Naive thymus-derived CD4-positive, alpha-beta T cell (primary cell): ENCODE data around the gene HECW1. TPM values are rescaled to one million over a fixed set of nuclear protein-coding genes. Genes with fewer than 3 reads are reported as not detected.
A peak's percentile ranks its signal among the peaks of the same experiment; 100 is the strongest.
"Not testable (repeated sequence)": the region's sequence is repeated elsewhere in the genome, so short reads cannot be mapped to it uniquely, and the experiment has no call there.

Source experiments
- ATAC-seq: fragments of 150-1000 bp; cut with Tn5 transposase; 2 replicates; pipeline ENCODE4 v1.10.0; 2021; ENCODE audit warnings: mild to moderate bottlenecking, moderate library complexity
- CTCF ChIA-PET: fragments of 350-600 bp; sonication (Branson Sonifier 250); formaldehyde crosslinking; loops from one replicate; lab custom pipeline; 2021; ENCODE audit warnings: antibody characterized with exemption; lab: Charles Lee
- POLR2A ChIA-PET: fragments of 350-600 bp; sonication (Branson Sonifier 250); formaldehyde crosslinking; loops from one replicate; lab custom pipeline; 2021; ENCODE audit warnings: antibody characterized with exemption, inconsistent platforms; lab: Charles Lee
- DNase-seq, 9 donors: peaks; one replicate each; pipeline versions ENCODE4 v3.0.0 to v3.0.0-alpha.2; 2020 to 2022; ENCODE audit warnings: mixed read lengths in 1 of 9
- H3K27ac ChIP-seq: one replicate; pipeline ENCODE4 v1.7.0; 2013; ENCODE audit warnings: mild to moderate bottlenecking, low read depth, low read length, moderate library complexity
- H3K27me3 ChIP-seq, 2 donors: one replicate each; pipeline ENCODE4 v1.7.0; 2013; ENCODE audit warnings: low read length in 2 of 2, mild to moderate bottlenecking in 2 of 2, moderate library complexity in 2 of 2; ENCODE audit not compliant: control insufficient read depth in 2 of 2, insufficient read depth in 2 of 2
- H3K36me3 ChIP-seq, 3 experiments: 1 replicate in 2 of 3; 2 replicates in 1 of 3; pipeline ENCODE4 v1.7.0; 2013; ENCODE audit warnings: low read length in 3 of 3, mild to moderate bottlenecking in 3 of 3, moderate library complexity in 1 of 3; ENCODE audit not compliant: insufficient read depth in 3 of 3, control insufficient read depth in 2 of 3
- H3K4me1 ChIP-seq, 2 donors: one replicate each; pipeline ENCODE4 v1.7.0; 2013; ENCODE audit warnings: low read length in 2 of 2, mild to moderate bottlenecking in 2 of 2, moderate library complexity in 1 of 2; ENCODE audit not compliant: control insufficient read depth in 2 of 2, insufficient read depth in 2 of 2
- H3K4me3 ChIP-seq: 2 replicates; pipeline ENCODE4 v1.7.0; 2013; ENCODE audit warnings: mild to moderate bottlenecking, low read length
- H3K9me3 ChIP-seq, 3 experiments: 1 replicate in 2 of 3; 2 replicates in 1 of 3; pipeline ENCODE4 v1.7.0; 2013; ENCODE audit warnings: low read length in 3 of 3; ENCODE audit not compliant: control insufficient read depth in 2 of 3
- H3K27ac Mint-ChIP-seq, 9 donors: one replicate each; pipeline ENCODE4 v1.8.0; 2020 to 2022; ENCODE audit warnings: mixed read lengths in 9 of 9, mild to moderate bottlenecking in 8 of 9, moderate library complexity in 5 of 9, inconsistent platforms in 2 of 9
- H3K27me3 Mint-ChIP-seq, 5 donors: one replicate each; pipeline ENCODE4 v1.8.0; 2021 to 2022; ENCODE audit warnings: mixed read lengths in 5 of 5, mild to moderate bottlenecking in 1 of 5
- H3K36me3 Mint-ChIP-seq, 5 donors: one replicate each; pipeline ENCODE4 v1.8.0; 2020 to 2022; ENCODE audit warnings: mixed read lengths in 5 of 5, mild to moderate bottlenecking in 3 of 5, inconsistent platforms in 1 of 5
- H3K4me1 Mint-ChIP-seq, 7 donors: one replicate each; pipeline ENCODE4 v1.8.0; 2020 to 2022; ENCODE audit warnings: mixed read lengths in 7 of 7, mild to moderate bottlenecking in 3 of 7, inconsistent platforms in 1 of 7
- H3K4me3 Mint-ChIP-seq, 10 donors: one replicate each; pipeline ENCODE4 v1.8.0; 2020 to 2022; ENCODE audit warnings: mild to moderate bottlenecking in 10 of 10, mixed read lengths in 10 of 10, moderate library complexity in 6 of 10, inconsistent platforms in 2 of 10
- H3K9me3 Mint-ChIP-seq, 11 donors: one replicate each; pipeline ENCODE4 v1.8.0; 2020 to 2022; ENCODE audit warnings: mixed read lengths in 11 of 11, mild to moderate bottlenecking in 4 of 11, inconsistent platforms in 1 of 11, moderate library complexity in 1 of 11
- intact Hi-C, 2 donors: fragments of 100-400 bp; cut with micrococcal nuclease; formaldehyde crosslinking; loops; one replicate each; pipeline ENCODE4 v1.15.1; 2023
- polyA plus RNA-seq, 2 donors: library from polyadenylated mRNA; unstranded; fragments of 300-500 nt; fragmentation: Illumina TruSeq; gene quantifications; one replicate each; pipeline ENCODE4 v1.2.3, GENCODE V29; 2021
- total RNA-seq, 6 experiments: library from RNA in 5 of 6; stranded (reverse) in 5 of 6; gene quantifications; 1 replicate in 5 of 6; 2 replicates in 1 of 6; pipeline ENCODE4 v1.2.3 and lab custom pipeline; 2021 to 2026

The HECW1 gene
- total and polyA plus RNA-seq, 7 experiments from 2014 or later: not detected

DNA sequence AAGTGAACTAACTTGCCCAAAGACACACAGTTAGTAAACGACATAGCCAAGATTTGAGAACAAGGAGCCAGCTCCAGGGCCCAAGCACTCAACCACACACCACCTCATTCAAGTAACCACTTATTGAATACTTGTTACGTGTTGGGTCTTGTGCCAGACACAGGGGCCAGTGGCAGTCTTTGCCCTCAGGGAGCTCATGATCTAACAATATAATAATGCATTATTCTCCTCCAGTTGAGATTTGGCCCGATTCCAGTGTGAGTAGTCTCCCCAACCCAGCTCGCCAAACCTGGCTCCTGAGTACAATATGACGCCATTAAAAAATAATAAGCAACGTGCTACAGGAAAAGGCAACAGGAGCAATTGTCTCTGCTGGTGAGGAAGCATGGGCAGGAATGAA, 456.1 kb downstream of the HECW1 start:
- Histone ChIP-seq H3K4me3 (no peak overlapping the region), H3K27ac (no peak overlapping the region), H3K36me3 (no peaks in the 10 kb centered on the region), H3K4me1 (no peaks in the 10 kb centered on the region), H3K27me3 (no peaks in the 10 kb centered on the region), H3K9me3 (no peaks in the 10 kb centered on the region)
- no peaks in the 10 kb centered on the region for H3K36me3 Mint-ChIP-seq
- ChIA-PET CTCF (no interaction called here), POLR2A (interaction anchor here (0.6 to 0.9 kb wide), 2 partner anchors 12 to 16 kb away, joined by 3 read pairs; no protein-coding TSS in a partner anchor)
- intact Hi-C loops: no loop called here
- no peak overlapping the region for H3K27ac Mint-ChIP-seq
- no peak overlapping the region for H3K4me3 Mint-ChIP-seq
- H3K4me1 Mint-ChIP-seq: peaks cover 0 to 23% (median 5%) of the 10 kb centered on the region in 7 donors
- no peaks in the 10 kb centered on the region for H3K9me3 Mint-ChIP-seq
- no peak for DNase-seq
- peaks cover 0 to 11% (median 0%) of the 10 kb centered on the region in 5 donors for H3K27me3 Mint-ChIP-seq
- ATAC-seq: no peak

GRCh38 chr7:43569424-43569823, 457.0 kb downstream of the HECW1 start:
- H3K27me3 ChIP-seq: no peaks in the 10 kb centered on the region
- Mint-ChIP-seq H3K4me1 (peaks cover 0 to 23% (median 5%) of the 10 kb centered on the region in 7 donors), H3K9me3 (no peaks in the 10 kb centered on the region), H3K27me3 (peaks cover 0 to 8% (median 0%) of the 10 kb centered on the region in 5 donors), H3K36me3 (no peaks in the 10 kb centered on the region), H3K4me3 (no peak overlapping the region), H3K27ac (no peak overlapping the region)
- ATAC-seq (no peak), DNase-seq (no peak)
- H3K27ac ChIP-seq: no peak overlapping the region
- H3K36me3 ChIP-seq: no peaks in the 10 kb centered on the region
- ChIA-PET POLR2A (no interaction called here), CTCF (no interaction called here)
- H3K9me3 ChIP-seq: no peaks in the 10 kb centered on the region
- no peak overlapping the region for H3K4me3 ChIP-seq
- intact Hi-C loops: no loop called here
- no peaks in the 10 kb centered on the region for H3K4me1 ChIP-seq

GRCh38 chr7:43570688-43571365, 458.4 kb downstream of the HECW1 start:
- Histone ChIP-seq H3K4me3 (no peak overlapping the region), H3K27ac (no peak overlapping the region), H3K36me3 (no peaks in the 10 kb centered on the region), H3K27me3 (no peaks in the 10 kb centered on the region), H3K9me3 (no peaks in the 10 kb centered on the region), H3K4me1 (no peaks in the 10 kb centered on the region)
- H3K27ac Mint-ChIP-seq: peak overlapping the region in 1 of 9 donors; percentile 20
- CTCF ChIA-PET: interaction anchor here (2.8 kb wide), 1 partner anchor 11 kb away, joined by 15 read pairs; the partner anchor contains the start of gene STK17A
- ATAC-seq: no peak
- H3K36me3 Mint-ChIP-seq: no peaks in the 10 kb centered on the region
- no peak for DNase-seq
- no peaks in the 10 kb centered on the region for H3K9me3 Mint-ChIP-seq
- peaks cover 0 to 4% (median 0%) of the 10 kb centered on the region in 5 donors for H3K27me3 Mint-ChIP-seq
- no peak overlapping the region for H3K4me3 Mint-ChIP-seq
- peaks cover 0 to 23% (median 5%) of the 10 kb centered on the region in 7 donors for H3K4me1 Mint-ChIP-seq
- POLR2A ChIA-PET: no interaction called here
- intact Hi-C loops: no loop called here

DNA sequence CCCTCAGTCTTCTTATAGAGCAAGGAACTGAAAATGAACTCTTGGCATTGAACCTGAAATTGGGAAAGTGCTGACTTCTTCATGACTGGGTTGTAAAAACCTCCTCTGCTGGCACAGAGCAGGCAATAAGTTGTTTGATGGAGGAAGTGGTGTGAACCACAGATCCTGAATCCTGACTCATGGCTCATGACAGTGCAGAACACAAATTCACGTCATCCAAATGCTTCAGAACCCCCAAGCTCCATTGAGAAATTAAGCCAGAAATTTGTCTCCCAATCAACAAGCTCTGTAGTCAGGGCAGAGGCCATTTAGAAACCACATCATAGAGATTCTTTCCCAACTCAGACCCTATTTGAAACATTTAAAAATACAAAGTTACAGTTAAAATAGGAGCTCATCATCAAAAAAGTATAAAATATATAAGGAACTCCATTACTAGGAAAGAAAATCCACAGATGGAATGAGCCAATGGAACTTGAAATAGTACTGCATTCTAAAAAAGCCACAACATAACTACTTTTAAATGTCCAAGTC, 460.1 kb downstream of the HECW1 start:
- Histone ChIP-seq H3K4me1 (no peaks in the 10 kb centered on the region), H3K27me3 (no peaks in the 10 kb centered on the region), H3K4me3 (no peak overlapping the region), H3K27ac (no peak overlapping the region), H3K36me3 (no peaks in the 10 kb centered on the region), H3K9me3 (no peaks in the 10 kb centered on the region)
- Mint-ChIP-seq H3K4me3 (peak overlapping the region in 1 of 10 donors; percentile 45), H3K27me3 (peaks cover 0 to 4% (median 0%) of the 10 kb centered on the region in 5 donors), H3K9me3 (peaks cover 0 to 2% (median 0%) of the 10 kb centered on the region in 11 donors), H3K27ac (peak overlapping the region in 1 of 9 donors; percentile 58), H3K4me1 (peaks cover 0 to 31% (median 5%) of the 10 kb centered on the region in 7 donors), H3K36me3 (peaks cover 0 to 2% (median 0%) of the 10 kb centered on the region in 5 donors)
- CTCF ChIA-PET: interaction anchor here (0.6 to 3.3 kb wide), 7 partner anchors 10 to 257 kb away, joined by 3 to 19 read pairs (median 3); partner anchors contain the start of gene STK17A
- ATAC-seq (peak; percentile 95), DNase-seq (peak in 1 of 9 donors; percentile 34)
- POLR2A ChIA-PET: interaction anchor here (0.8 kb wide), 1 partner anchor 183 kb away, joined by 4 read pairs; no protein-coding TSS in a partner anchor
- intact Hi-C loops: no loop called here

GRCh38 chr7:43573832-43574231, 461.4 kb downstream of the HECW1 start:
- H3K27me3 ChIP-seq, ATAC-seq, H3K27ac ChIP-seq, intact Hi-C loops, H3K9me3 ChIP-seq, H3K36me3 ChIP-seq, H3K4me1 ChIP-seq, H3K36me3 Mint-ChIP-seq, H3K27me3 Mint-ChIP-seq, H3K4me3 ChIP-seq, DNase-seq, H3K4me3 Mint-ChIP-seq, H3K9me3 Mint-ChIP-seq, H3K27ac Mint-ChIP-seq, POLR2A ChIA-PET: not testable (repeated sequence)
- CTCF ChIA-PET: interaction anchor here (2.8 to 3.3 kb wide), 2 partner anchors 8 to 125 kb away, joined by 15 to 19 read pairs; partner anchors contain the start of gene STK17A
- peaks cover 0 to 29% (median 5%) of the 10 kb centered on the region in 7 donors for H3K4me1 Mint-ChIP-seq

GRCh38 chr7:43575506-43575905, 463.1 kb downstream of the HECW1 start:
- no peak overlapping the region for H3K4me3 Mint-ChIP-seq
- H3K9me3 Mint-ChIP-seq: peaks cover 0 to 2% (median 0%) of the 10 kb centered on the region in 11 donors
- no peak overlapping the region for H3K27ac Mint-ChIP-seq
- Histone ChIP-seq H3K27ac (no peak overlapping the region), H3K27me3 (no peaks in the 10 kb centered on the region), H3K4me1 (no peaks in the 10 kb centered on the region), H3K4me3 (no peak overlapping the region), H3K36me3 (no peaks in the 10 kb centered on the region), H3K9me3 (no peaks in the 10 kb centered on the region)
- intact Hi-C loops: no loop called here
- H3K27me3 Mint-ChIP-seq: peaks cover 0 to 1% (median 0%) of the 10 kb centered on the region in 5 donors
- H3K36me3 Mint-ChIP-seq: peaks cover 0 to 4% (median 0%) of the 10 kb centered on the region in 5 donors
- DNase-seq: no peak
- no peak for ATAC-seq
- H3K4me1 Mint-ChIP-seq: peaks cover 0 to 29% (median 5%) of the 10 kb centered on the region in 7 donors
- POLR2A ChIA-PET: interaction anchor here (1.0 kb wide), 1 partner anchor 124 kb away, joined by 3 read pairs; no protein-coding TSS in a partner anchor
- CTCF ChIA-PET: interaction anchor here (0.6 to 3.3 kb wide), 5 partner anchors 119 to 1299 kb away, joined by 3 to 19 read pairs (median 4); no protein-coding TSS in a partner anchor
